Activated CD8-positive, alpha-beta memory T cell treated with anti-CD3 and anti-CD28 coated beads for 36 hours (primary cell): ENCODE results near the gene BICC1. TPM values are rescaled to one million over a fixed set of nuclear protein-coding genes. Genes with fewer than 3 reads are reported as not detected.

ENCODE experiments used
- CTCF ChIA-PET: fragments of 350-600 bp; sonication (Branson Sonifier 250); formaldehyde crosslinking; loops from one replicate; lab custom pipeline; 2021; ENCODE audit warnings: antibody characterized with exemption; lab: Charles Lee
- POLR2A ChIA-PET: fragments of 350-600 bp; sonication (Branson Sonifier 250); formaldehyde crosslinking; loops from one replicate; lab custom pipeline; 2021; ENCODE audit warnings: antibody characterized with exemption; lab: Charles Lee
- total RNA-seq, 2 experiments: library from RNA; stranded (reverse); gene quantifications; one replicate each; pipeline ENCODE4 v1.2.3, GENCODE V29; 2021

The BICC1 gene
- total RNA-seq, 2 experiments from 2014 or later: not detected

DNA sequence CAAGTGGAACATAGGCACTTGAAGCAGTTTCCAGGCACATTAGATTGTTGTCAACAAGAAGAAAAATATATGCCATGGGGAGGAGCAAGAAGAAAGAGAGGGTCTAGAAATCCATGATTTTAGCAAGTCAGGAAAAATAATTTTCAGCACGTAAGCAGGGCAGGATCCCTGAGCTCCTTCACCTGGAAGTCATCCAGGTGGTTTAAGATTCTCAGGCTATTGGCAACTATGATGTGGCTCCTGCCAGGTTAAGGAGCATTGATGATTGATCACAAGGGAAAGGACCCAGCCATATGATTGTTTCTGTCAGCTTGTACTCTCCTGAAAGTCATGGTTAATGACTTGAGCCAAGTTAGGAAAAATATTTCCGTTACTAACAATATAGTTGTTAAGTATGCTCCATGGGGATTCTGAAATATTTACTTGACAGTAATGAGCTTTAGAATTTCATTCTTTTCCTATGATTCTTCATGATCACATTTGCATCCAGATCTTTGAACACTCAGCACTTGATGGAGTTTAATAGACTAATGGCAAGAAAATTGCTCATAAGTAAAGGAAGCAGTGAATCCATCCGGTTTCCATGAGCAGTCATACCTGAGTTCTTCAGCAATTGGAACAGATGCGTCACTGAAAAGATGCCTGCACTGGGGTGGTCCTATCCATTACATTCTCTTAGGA, 209.1 kb downstream of the BICC1 start:
- POLR2A ChIA-PET: no interaction called here
- CTCF ChIA-PET: no interaction called here

- ChIA-PET CTCF (no interaction called here), POLR2A (no interaction called here)
Observed at GRCh38 chr10:58723186-58723585, 210.5 kb downstream of the BICC1 start.

GRCh38 chr10:58723966-58724365, 211.3 kb downstream of the BICC1 start:
- CTCF ChIA-PET: no interaction called here
- POLR2A ChIA-PET: no interaction called here

DNA sequence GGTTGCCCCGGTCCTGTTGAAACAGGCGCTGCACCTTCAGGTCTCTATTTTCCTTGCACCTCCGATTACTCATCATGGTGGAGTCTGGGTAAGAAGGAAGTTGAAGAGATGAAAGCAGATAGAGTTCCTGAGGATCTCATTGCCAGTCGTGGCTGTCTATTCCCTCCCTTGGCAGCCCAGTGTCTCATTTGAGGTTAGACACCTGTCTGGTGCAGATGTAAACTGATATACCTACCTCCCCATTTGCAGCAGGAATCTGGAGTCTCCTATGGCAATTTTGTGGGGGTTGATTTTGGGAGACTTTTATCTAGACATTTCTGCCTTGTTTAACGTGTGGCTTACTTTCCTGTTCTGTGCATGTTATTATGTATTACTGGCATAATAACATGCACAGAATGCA, 212.1 kb downstream of the BICC1 start:
- CTCF ChIA-PET: no interaction called here

GRCh38 chr10:58725901-58726300, 213.2 kb downstream of the BICC1 start:
- ChIA-PET POLR2A (no interaction called here), CTCF (no interaction called here)

More for the DNA sequence above, 212.1 kb downstream of the BICC1 start:
- POLR2A ChIA-PET: no interaction called here

DNA sequence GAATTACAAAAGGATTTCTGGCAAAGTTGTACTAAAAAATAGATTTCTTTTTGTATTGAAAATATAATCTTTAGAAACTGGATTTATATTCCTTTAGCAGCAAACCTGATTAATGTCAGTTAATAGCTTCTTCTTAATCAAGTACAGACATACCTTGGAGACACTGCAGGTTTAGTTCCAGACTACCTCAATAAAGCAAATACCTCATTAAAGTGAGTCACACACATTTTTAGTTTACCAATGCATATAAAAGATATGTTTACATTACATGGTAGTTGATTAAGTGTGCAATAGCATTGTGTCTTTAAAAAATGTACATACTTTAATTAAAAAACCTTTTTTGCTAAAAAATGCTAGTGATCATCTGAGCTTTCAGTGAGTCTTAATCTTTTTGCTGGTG, 215.0 kb downstream of the BICC1 start:
- CTCF ChIA-PET: no interaction called here

DNA sequence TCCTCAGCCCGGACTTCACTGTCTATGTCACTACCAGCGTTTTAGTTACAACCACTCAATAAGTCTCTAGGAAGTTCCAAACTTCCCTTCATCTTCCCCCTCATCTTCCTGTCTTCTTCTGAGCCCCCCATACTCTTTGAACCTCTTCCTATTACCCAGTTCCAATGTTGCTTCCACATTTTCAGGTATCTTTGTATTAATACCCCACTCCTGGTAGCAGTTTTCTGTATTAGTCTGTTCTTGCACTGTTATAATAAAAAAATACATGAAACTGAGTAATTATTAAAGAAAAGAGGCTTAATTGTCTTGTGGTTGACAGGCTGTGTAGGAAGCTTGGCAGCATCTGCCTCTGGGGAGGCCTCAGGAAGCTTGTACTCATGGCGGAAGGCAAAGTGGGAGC, 218.6 kb downstream of the BICC1 start:
- POLR2A ChIA-PET: no interaction called here
- CTCF ChIA-PET: no interaction called here

More for the DNA sequence above, 215.0 kb downstream of the BICC1 start:
- POLR2A ChIA-PET: no interaction called here

GRCh38 chr10:58733436-58733835, 220.8 kb downstream of the BICC1 start:
- ChIA-PET POLR2A (no interaction called here), CTCF (no interaction called here)

DNA sequence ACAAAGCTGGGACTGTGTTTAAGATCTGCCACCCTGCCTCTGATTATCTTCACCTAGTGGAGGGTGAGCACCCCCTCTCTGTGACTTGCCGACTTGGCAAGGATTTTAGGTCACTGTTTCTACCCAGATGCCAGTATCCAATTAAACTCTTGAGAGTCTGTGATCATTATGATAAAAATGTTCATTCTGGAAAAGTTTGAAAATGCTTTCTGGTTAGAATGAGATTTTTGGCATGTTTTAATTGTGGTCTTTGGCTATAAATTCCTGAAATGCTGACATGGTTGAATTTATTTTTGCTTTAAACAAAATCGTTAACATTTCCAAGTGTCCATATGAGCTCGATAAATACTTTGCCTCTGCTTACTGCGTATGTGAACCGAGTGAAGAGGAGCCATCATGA, 221.4 kb downstream of the BICC1 start:
- CTCF ChIA-PET: no interaction called here
- POLR2A ChIA-PET: no interaction called here

DNA sequence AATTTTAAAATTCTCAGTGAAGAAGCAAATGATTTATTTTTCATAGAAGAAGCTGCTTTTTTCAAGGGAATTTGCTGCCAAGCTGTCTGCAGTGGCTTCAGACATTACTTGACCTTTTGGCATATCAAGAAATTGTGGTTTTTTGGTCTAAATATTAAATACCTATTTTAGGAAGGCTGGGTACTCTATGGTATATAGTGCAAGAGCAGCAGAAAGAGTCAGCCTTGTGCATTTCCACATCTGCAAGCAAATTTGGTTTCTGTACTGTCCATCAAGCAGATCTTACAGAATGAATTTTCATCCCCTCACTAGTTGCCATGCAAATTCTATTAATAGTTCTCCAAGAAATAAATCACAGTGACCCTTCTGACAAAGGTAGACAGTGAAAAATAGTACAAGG, 222.0 kb downstream of the BICC1 start:
- CTCF ChIA-PET: no interaction called here
- POLR2A ChIA-PET: no interaction called here

DNA sequence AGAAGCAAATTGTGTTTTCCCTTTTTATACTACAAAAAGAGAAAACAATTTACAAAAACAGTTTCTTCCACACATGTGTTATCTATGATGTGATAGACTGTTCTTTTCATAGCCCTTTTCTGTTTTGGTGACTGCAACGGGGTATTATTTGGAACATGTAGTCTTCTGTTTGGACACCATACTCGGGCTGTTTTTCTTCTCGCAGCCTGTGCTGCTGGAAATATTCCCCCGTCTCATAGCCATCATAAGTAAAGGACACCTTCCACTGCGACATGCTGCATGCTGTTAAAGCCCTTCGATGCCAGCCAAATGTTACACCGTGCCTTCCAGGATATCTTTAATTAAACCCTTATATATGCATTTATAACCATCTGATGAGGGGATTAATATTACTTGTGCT, 222.4 kb downstream of the BICC1 start:
- CTCF ChIA-PET: no interaction called here
- POLR2A ChIA-PET: no interaction called here

DNA sequence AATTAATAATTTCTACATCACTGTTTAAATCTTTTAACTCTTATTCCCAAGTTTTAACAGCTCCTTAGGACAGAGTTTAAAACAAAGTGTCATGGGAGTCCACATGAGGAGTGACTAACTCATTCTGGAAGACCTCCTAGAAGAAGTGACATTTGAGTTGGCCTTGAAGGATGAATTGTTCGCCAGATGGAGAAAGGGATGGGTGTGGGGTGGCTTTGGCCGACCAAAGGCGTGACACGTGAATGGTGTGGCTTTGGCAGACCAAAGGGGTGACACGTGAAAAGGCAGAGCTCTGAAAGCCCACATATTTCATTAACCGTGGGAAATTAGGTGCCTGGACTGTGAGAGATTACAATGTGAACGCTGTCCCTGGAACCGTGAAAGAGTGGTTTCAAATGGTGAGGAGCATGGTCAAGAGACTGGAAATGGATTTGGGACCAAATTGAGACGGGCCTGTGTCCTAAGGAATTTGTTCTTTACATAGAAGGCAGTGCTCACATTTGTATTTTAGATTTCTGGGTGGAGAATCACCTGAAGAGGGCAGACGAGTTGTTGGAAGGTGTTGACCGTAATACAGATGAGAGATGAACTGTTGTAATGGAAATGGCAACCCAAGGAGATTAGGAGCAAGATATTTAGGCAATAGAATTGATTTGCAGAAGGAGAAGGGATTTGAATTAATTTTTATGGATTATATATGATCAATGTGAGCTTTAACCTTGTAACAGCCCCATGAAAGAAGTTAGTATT, 228.1 kb downstream of the BICC1 start:
- ChIA-PET CTCF (no interaction called here), POLR2A (no interaction called here)

GRCh38 chr10:58741673-58742072, 229.0 kb downstream of the BICC1 start:
- ChIA-PET CTCF (no interaction called here), POLR2A (no interaction called here)

DNA sequence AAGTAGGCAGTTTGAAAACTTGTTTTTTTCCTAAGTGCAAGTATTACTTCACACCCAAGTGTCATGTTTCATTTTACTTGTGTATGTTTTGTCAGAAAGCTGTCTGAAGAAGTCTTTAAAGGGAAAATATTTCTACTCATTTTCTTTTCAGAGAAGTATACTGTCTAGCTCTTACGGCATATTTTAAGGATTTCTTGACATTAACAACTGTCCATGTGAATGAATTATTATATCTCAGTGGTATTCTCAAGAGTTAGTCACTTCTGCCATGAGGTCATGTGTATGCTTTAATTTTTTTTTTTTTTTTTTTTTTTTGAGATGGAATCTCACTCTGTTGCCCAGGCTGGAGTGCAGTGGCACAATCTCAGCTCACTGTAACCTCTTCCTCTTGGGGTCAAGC, 229.5 kb downstream of the BICC1 start:
- CTCF ChIA-PET: no interaction called here
- POLR2A ChIA-PET: no interaction called here

DNA sequence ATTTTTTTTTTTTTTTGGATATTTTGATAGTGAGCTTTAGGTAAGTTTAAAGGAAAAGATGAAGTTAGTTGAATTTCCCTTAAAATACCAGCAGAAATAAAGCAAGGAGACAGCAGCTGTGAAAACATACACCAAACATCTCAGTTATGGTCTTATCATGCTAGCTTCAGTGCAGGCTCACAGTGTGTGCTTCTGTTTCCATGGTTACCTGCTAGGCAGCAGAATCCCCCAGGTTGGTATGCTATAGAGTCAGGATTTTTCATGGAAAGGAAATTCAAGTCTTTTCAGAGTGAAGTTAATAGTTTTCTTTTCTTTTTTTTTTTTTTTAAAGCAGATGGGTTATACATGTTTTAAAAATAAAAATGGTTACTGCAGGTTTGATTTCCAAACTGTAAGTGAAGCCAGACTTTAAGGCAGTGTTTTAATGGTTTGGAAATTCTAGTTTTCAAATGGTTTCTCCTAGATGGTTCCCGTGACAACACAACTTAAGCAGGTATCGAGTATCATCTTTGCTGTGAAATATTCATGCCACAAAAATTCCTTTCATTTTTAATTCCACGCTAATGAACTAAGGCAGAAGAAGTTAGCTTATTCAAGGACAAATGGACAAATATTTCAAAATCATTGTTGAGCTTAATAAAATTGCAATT, 230.9 kb downstream of the BICC1 start:
- ChIA-PET POLR2A (no interaction called here), CTCF (no interaction called here)

- ChIA-PET CTCF (no interaction called here), POLR2A (no interaction called here)
Observed at GRCh38 chr10:58746474-58747185, 234.0 kb downstream of the BICC1 start.

DNA sequence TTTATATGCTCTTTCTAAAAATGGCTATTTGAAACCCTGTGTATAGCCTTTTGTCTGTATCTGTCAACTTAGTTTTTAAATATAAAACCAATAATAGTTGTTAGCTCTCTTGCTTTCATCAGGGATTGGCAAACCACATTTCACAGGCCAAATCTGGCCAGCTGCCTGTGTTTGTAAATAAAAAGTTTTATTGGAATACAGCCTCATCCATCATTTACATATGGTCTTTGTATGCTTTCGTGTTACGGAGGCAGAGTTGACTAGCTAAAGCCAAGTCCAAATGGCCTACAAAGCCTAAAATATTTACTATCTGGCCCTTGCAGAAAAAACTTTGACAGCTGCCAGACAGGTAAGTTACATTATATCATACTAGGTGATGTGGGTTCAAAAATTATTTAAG, 235.0 kb downstream of the BICC1 start:
- POLR2A ChIA-PET: no interaction called here
- CTCF ChIA-PET: no interaction called here

- POLR2A ChIA-PET: no interaction called here
- CTCF ChIA-PET: no interaction called here
Observed at GRCh38 chr10:58752665-58753064, 240.0 kb downstream of the BICC1 start.

- POLR2A ChIA-PET: no interaction called here
- CTCF ChIA-PET: no interaction called here
Observed at GRCh38 chr10:58753425-58753824, 240.8 kb downstream of the BICC1 start.
